ENCODE measurements around the gene REL. TPM values are rescaled to one million over a fixed set of nuclear protein-coding genes. Genes with fewer than 3 reads are reported as not detected.

Gene REL
- total RNA-seq, 1 experiment from 2014 or later = 10.2 TPM

- no peak overlapping the region for H3K27ac ChIP-seq (ENCODE audit: low read depth, low read length)
- H3K36me3 ChIP-seq (ENCODE audit: control insufficient read depth in 1 of 2, insufficient read depth in 2 of 2, low read length in 2 of 2) = no peaks in the 10 kb centered on the region
- CTCF ChIA-PET = no interaction called here
- H3K4me2 ChIP-seq (ENCODE audit: low read length) = no peak overlapping the region
- H3K9ac ChIP-seq (ENCODE audit: low read length) = no peak overlapping the region
- H3K9me3 ChIP-seq (ENCODE audit: control insufficient read depth in 1 of 2, insufficient read depth in 1 of 2, low read depth in 1 of 2, low read length in 2 of 2) = no peaks in the 10 kb centered on the region
- ATAC-seq (no peak), DNase-seq (ENCODE audit: low read depth, low spot score) (no peak)
- POLR2A ChIA-PET = no interaction called here
- intact Hi-C loops (cut with micrococcal nuclease) = no loop called here
- no peaks in the 10 kb centered on the region for H3K27me3 ChIP-seq (ENCODE audit: insufficient read depth, low read length)
- H3K9me2 ChIP-seq (ENCODE audit: insufficient read depth) = no peaks in the 10 kb centered on the region
- H3K4me1 ChIP-seq (ENCODE audit: control insufficient read depth in 1 of 2, insufficient read depth in 2 of 2, low read length in 2 of 2) = peaks cover 0 to 6% of the 10 kb centered on the region in 2 experiments; a peak in 2 of 4 replicates
- RAD21 ChIA-PET (ENCODE audit: low non-redundant PET in 1 of 2, low total read pairs in 2 of 2, uncharacterized antibody in 2 of 2, unreplicated experiment in 2 of 2) = no interaction called here
- BruUV-seq (replicated peaks) = no TSS peak
- no peak overlapping the region for H2AFZ ChIP-seq (ENCODE audit: low read depth, low read length, poor library complexity, severe bottlenecking)
- TF ChIP-seq TCF7L2 (IDR thresholded peaks at IDR 0.05; ENCODE audit: borderline replicate concordance, extremely low read depth, insufficient read depth, insufficient read length) (no peak), CTCF (IDR thresholded peaks at IDR 0.05 in 2 of 3, conservative IDR thresholded peaks at IDR 0.05 in 1 of 3; ENCODE audit: borderline replicate concordance in 1 of 3, insufficient read depth in 1 of 3, low read depth in 2 of 3, low read length in 2 of 3) (no peak), SRF (IDR thresholded peaks at IDR 0.05; ENCODE audit: low read depth) (no peak), CEBPB (IDR thresholded peaks at IDR 0.05; ENCODE audit: low read depth) (no peak), SIN3A (IDR thresholded peaks at IDR 0.05; ENCODE audit: low read depth) (no peak), EZH2 (IDR thresholded peaks at IDR 0.05) (no peak), POLR2AphosphoS5 (IDR thresholded peaks at IDR 0.05; ENCODE audit: low read depth, low read length) (no peak), ZBTB33 (IDR thresholded peaks at IDR 0.05; ENCODE audit: extremely low read depth, insufficient replicate concordance, low read length) (no peak), ATF3 (IDR thresholded peaks at IDR 0.05) (no peak), EGR1 (IDR thresholded peaks at IDR 0.05; ENCODE audit: low read depth) (no peak), EZH2phosphoT487 (IDR thresholded peaks at IDR 0.05; ENCODE audit: borderline replicate concordance) (no peak), CBX3 (IDR thresholded peaks at IDR 0.05; ENCODE audit: low read depth) (no peak), REST (IDR thresholded peaks at IDR 0.05; ENCODE audit: low read depth) (no peak), SP1 (IDR thresholded peaks at IDR 0.05; ENCODE audit: low read depth) (no peak), ZNF274 (IDR thresholded peaks at IDR 0.05; ENCODE audit: low read depth, low read length) (no peak)
- H4K20me1 ChIP-seq (ENCODE audit: insufficient read depth) = no peaks in the 10 kb centered on the region
- H3K4me3 ChIP-seq (replicated peaks in 1 of 2; ENCODE audit: low read depth in 1 of 2, low read length in 2 of 2) = no peak overlapping the region
- H3K79me2 ChIP-seq (ENCODE audit: insufficient read depth, low read length) = no peaks in the 10 kb centered on the region
Observed at GRCh38 chr2:60954139-60954538, 72.8 kb downstream of the REL start.
